Activated CD4-positive, alpha-beta T cell treated with anti-CD3 and anti-CD28 coated beads for 36 hours (primary cell): Measurements from ENCODE around the gene RSAD1. TPM values are rescaled to one million over a fixed set of nuclear protein-coding genes. Genes with fewer than 3 reads are reported as not detected.
A peak's percentile ranks its signal among the peaks of the same experiment; 100 is the strongest.
"Not testable (repeated sequence)": the region's sequence is repeated elsewhere in the genome, so short reads cannot be mapped to it uniquely, and the experiment has no call there.

Experiments
- ATAC-seq: fragments of 200-7000 bp; cut with Tn5 transposase; one replicate; pipeline ENCODE4 v1.10.0; 2021; ENCODE audit warnings: mild to moderate bottlenecking, moderate library complexity
- CTCF ChIA-PET: fragments of 350-600 bp; sonication (Branson Sonifier 250); formaldehyde crosslinking; loops from one replicate; lab custom pipeline; 2021; ENCODE audit warnings: antibody characterized with exemption; lab: Charles Lee
- POLR2A ChIA-PET: fragments of 350-600 bp; sonication (Branson Sonifier 250); formaldehyde crosslinking; loops from one replicate; lab custom pipeline; 2021; ENCODE audit warnings: antibody characterized with exemption, inconsistent platforms; lab: Charles Lee
- DNase-seq: peaks from one replicate; pipeline ENCODE4 v3.0.0-alpha.2; 2020
- H3K27ac Mint-ChIP-seq: one replicate; pipeline ENCODE4 v1.8.0; 2021; ENCODE audit warnings: mixed read lengths
- H3K27me3 Mint-ChIP-seq: one replicate; pipeline ENCODE4 v1.8.0; 2021; ENCODE audit warnings: mixed read lengths
- H3K36me3 Mint-ChIP-seq: one replicate; pipeline ENCODE4 v1.8.0; 2021; ENCODE audit warnings: low read depth, mixed read lengths
- H3K4me1 Mint-ChIP-seq: one replicate; pipeline ENCODE4 v1.8.0; 2021; ENCODE audit warnings: mixed read lengths
- H3K4me3 Mint-ChIP-seq: one replicate; pipeline ENCODE4 v1.8.0; 2021; ENCODE audit warnings: mild to moderate bottlenecking, moderate library complexity, mixed read lengths
- H3K9me3 Mint-ChIP-seq: one replicate; pipeline ENCODE4 v1.8.0; 2021; ENCODE audit warnings: low read depth, mixed read lengths
- intact Hi-C, 2 experiments: fragments of 100-400 bp; cut with DNase I in 1 of 2; cut with micrococcal nuclease in 1 of 2; formaldehyde crosslinking; loops; one replicate each; pipeline versions ENCODE4 v1.14.2 to v1.15.1; 2022 to 2024; cut with DNase I, micrococcal nuclease
- total RNA-seq, 2 experiments: library from RNA; stranded (reverse); gene quantifications; one replicate each; pipeline ENCODE4 v1.2.3, GENCODE V29; 2021

Gene RSAD1
- total RNA-seq, 2 experiments from 2014 or later = 21.5 to 29.0 TPM

DNA sequence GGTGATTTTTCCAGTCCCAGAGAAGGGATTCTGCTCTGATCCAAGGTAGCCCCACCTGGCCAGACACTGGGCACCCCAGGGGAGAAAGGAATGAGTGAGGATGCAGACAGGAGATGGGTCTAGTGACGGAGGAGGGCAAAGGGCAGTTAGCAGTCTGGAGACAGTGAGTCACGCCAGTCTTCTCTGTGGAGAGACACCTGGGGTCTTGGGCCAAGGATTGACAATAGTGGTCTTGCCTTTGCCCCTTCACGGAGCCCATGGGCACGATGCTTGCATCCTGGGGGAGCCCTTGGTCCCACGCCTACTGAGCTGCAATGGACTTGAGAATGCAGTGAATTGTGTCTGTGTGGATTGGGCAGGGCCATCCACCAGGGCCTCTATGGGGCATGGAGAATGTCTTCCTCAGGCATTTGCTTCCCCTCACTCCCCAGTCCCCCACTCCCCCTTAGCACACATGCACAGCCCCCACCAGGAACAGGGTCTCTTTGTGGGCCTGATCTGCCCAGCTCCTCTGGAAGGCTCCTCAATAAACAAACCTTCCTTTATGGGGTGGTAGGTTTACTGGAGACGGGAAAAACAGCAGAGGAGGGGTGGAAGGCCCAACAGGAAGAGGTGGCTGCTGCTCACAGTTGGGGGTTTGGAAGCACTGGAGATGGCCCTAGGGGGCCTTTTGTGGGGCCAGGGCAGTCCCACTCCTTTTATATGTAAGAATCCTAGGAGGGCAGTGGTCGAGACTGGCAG is 11.4 kb upstream of the RSAD1 start:
- no peaks in the 10 kb centered on the region for H3K36me3 Mint-ChIP-seq
- H3K9me3 Mint-ChIP-seq = no peaks in the 10 kb centered on the region
- POLR2A ChIA-PET = no interaction called here
- no peak for DNase-seq
- H3K4me3 Mint-ChIP-seq = no peak overlapping the region
- peaks cover 2% of the 10 kb centered on the region for H3K4me1 Mint-ChIP-seq
- H3K27me3 Mint-ChIP-seq = peaks cover 12% of the 10 kb centered on the region
- ATAC-seq = no peak
- no peak overlapping the region for H3K27ac Mint-ChIP-seq
- intact Hi-C loops = no loop called here
- CTCF ChIA-PET = interaction anchor here (0.7 to 1.0 kb wide), 4 partner anchors 12 to 237 kb away, joined by 3 to 6 read pairs (median 4); partner anchors contain the start of gene LRRC59

DNA sequence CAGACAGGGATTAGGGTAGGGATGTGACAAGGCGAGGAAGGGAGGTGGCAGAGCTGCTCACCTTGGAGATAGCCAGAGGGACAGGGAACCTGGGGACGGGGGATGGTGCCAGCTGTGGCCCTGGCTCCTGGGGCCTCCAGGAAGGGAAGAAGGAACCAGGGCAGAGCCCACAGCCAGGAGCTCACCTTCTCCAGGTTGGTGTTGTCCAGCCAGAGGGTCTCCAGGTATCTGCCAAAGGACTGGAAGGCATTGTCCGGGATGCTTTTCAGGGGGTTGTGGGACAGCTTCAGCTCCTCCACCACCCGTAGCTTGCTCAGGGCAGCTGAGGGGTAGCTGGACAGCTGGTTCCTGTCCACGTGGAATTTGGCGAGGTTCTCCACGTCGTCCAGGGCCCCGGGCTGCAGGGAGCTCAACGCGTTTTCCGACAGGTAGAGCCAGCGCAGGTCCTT is 10.8 kb upstream of the RSAD1 start:
- no peaks in the 10 kb centered on the region for H3K9me3 Mint-ChIP-seq
- CTCF ChIA-PET = interaction anchor here (0.7 to 1.0 kb wide), 4 partner anchors 11 to 236 kb away, joined by 3 to 6 read pairs (median 4); partner anchors contain the start of gene LRRC59
- ATAC-seq (no peak), DNase-seq (no peak)
- H3K36me3 Mint-ChIP-seq = no peaks in the 10 kb centered on the region
- peaks cover 12% of the 10 kb centered on the region for H3K27me3 Mint-ChIP-seq
- POLR2A ChIA-PET = no interaction called here
- H3K4me1 Mint-ChIP-seq = peaks cover 2% of the 10 kb centered on the region
- intact Hi-C loops = no loop called here
- H3K27ac Mint-ChIP-seq = no peak overlapping the region
- no peak overlapping the region for H3K4me3 Mint-ChIP-seq

DNA sequence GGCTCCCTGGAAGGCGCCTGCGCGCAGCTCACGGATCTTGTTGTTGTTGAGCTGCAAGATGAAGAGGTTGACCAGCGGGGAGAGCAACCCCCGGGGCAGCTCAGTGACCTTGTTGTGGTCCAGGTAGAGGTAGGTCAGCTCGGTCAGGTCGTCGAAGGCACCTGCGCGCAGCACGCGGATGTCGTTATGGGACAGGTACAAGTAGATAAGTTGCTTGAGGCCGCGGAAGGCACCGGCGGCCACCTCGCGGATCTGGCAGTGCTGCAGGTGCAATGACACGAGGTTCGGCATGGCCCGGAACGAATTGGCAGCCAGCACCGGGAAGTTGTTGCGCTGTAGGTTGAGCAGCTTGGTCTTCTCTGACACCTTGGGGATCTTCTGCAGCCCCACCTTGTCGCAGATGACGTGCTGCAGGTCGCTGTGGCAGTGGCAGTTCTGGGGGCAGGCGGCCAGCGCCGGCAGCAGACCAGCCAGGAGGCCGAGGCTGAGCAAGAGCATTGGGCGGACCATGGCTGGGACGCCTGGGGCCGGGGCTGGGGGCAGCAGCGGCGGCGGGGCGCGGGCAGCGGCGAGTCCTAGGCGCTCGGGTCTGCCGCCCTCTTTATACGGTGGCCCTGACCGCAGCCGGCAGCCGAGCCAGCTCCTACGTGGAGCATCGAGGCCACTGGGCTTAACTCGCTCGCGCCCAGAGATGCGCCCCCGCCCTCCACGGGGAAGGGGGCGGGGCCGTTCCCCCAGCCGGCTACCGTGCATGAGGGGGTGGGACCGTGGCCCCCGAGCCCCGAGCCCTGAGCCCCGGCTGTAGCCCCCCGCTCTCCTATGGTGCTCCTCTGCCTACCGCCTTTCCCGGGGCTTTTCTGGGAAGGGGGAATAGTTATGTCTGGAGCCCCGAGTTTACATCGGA is 10.1 kb upstream of the RSAD1 start, which contains the start of gene CHAD:
TSS of gene CHAD (minus strand) at position 577 of the 904 bp plus-strand sequence. CDS start at position 510, 67 bp downstream.
- H3K27ac Mint-ChIP-seq = no peak within 1 kb of the TSS
- intact Hi-C loops = no loop called here
- ChIA-PET POLR2A (no interaction called here), CTCF (interaction anchor here (0.6 to 1.0 kb wide), 4 partner anchors 11 to 235 kb away, joined by 3 to 6 read pairs (median 4); no protein-coding TSS in a partner anchor)
- H3K4me3 Mint-ChIP-seq = no peak within 1 kb of the TSS
- ATAC-seq (peak; percentile 49), DNase-seq (peak; percentile 30)
- no peaks in the 10 kb centered on the region for H3K36me3 Mint-ChIP-seq
- peaks cover 12% of the 10 kb centered on the region for H3K27me3 Mint-ChIP-seq
- H3K4me1 Mint-ChIP-seq = peaks cover 2% of the 10 kb centered on the region
- H3K9me3 Mint-ChIP-seq = no peaks in the 10 kb centered on the region

DNA sequence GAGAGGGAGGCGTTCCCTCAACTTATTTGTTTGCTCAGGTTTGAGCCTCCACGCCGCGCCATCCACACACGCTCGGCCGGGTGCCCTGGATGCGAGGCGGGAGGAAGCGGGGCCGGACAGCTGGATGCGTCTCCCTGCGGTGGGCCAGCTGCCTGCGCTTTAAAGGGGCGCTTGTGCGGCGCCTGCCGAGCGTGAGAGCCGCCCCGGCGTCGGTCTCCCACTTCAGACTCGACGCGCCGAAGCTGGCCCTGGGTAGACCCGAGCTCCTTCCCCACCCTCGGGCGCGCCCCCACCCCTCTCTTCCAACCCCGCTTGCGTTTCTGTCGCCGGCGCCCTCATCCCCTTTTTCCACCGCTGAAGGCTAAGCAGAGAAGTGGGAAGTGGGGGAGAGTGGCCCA is 9.5 kb upstream of the RSAD1 start:
- ATAC-seq = no peak
- CTCF ChIA-PET = no interaction called here

DNA sequence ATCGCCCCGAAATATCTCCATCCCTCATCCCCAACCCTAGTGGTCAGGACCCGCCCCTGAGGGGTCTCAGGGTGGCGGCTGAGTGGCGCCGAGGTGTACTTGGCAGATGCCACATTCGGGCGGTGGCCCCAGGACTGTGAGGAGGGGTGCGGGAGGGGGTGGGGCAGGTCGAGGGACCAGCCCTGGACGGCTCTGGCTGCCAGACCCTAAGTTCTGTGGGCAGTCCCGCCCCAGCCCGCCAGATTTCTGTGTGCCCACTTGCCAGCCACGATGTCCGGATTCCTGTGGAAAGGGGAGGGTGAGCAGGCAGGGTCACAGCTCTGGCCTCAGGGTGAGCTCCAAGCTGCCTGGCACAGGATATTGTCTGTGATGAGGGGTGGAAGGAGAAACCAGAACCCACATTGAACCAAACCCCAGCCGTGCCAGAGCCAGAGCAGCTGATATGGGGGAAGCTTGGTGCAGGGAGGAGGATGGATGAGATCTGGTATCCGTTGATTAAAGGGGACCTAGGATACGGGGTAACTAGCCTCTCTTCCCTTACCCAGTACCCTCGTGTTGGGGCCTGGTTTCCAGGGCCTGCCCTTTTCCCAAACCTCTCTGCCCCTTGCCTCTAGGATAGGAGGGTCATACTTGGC is 8.9 kb upstream of the RSAD1 start:
- Mint-ChIP-seq H3K27ac (no peak overlapping the region), H3K4me3 (no peak overlapping the region), H3K9me3 (no peaks in the 10 kb centered on the region), H3K27me3 (peaks cover 12% of the 10 kb centered on the region), H3K36me3 (no peaks in the 10 kb centered on the region), H3K4me1 (peaks cover 2% of the 10 kb centered on the region)
- ChIA-PET POLR2A (no interaction called here), CTCF (interaction anchor here (1.1 kb wide), 1 partner anchor 10 kb away, joined by 3 read pairs; no protein-coding TSS in a partner anchor)
- no peak for ATAC-seq
- intact Hi-C loops = no loop called here
- DNase-seq = no peak

More for the DNA sequence above, 9.5 kb upstream of the RSAD1 start:
- H3K27ac Mint-ChIP-seq = no peak overlapping the region
- H3K9me3 Mint-ChIP-seq = no peaks in the 10 kb centered on the region
- DNase-seq = no peak
- no peaks in the 10 kb centered on the region for H3K36me3 Mint-ChIP-seq
- peaks cover 2% of the 10 kb centered on the region for H3K4me1 Mint-ChIP-seq
- intact Hi-C loops = no loop called here
- POLR2A ChIA-PET = no interaction called here
- H3K4me3 Mint-ChIP-seq = no peak overlapping the region
- peaks cover 12% of the 10 kb centered on the region for H3K27me3 Mint-ChIP-seq

DNA sequence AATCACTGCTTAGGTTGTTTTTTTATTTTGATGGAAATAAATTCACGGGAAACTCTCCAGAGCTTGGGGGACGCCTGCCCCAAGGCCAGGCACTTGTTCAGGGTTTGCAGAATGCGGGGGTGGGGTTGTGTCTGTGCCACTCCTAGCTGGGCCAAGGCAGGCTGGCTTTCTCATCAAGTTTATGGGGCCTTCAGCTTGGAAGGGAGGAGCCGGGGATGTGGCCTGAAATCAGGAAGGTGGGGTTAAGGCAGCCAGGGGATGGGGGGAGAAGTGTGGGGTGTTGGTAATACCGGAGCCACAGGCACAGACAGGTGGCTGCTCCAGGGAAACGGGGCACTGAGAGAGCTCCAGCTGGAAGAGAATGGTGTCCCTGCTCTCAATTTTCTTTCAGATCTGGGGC is 8.2 kb upstream of the RSAD1 start:
- peaks cover 12% of the 10 kb centered on the region for H3K27me3 Mint-ChIP-seq
- H3K27ac Mint-ChIP-seq = no peak overlapping the region
- intact Hi-C loops = no loop called here
- H3K9me3 Mint-ChIP-seq = no peaks in the 10 kb centered on the region
- ATAC-seq = no peak
- peaks cover 2% of the 10 kb centered on the region for H3K4me1 Mint-ChIP-seq
- ChIA-PET POLR2A (no interaction called here), CTCF (interaction anchor here (1.1 kb wide), 1 partner anchor 9 kb away, joined by 3 read pairs; no protein-coding TSS in a partner anchor)
- H3K4me3 Mint-ChIP-seq = no peak overlapping the region
- H3K36me3 Mint-ChIP-seq = no peaks in the 10 kb centered on the region
- no peak for DNase-seq

DNA sequence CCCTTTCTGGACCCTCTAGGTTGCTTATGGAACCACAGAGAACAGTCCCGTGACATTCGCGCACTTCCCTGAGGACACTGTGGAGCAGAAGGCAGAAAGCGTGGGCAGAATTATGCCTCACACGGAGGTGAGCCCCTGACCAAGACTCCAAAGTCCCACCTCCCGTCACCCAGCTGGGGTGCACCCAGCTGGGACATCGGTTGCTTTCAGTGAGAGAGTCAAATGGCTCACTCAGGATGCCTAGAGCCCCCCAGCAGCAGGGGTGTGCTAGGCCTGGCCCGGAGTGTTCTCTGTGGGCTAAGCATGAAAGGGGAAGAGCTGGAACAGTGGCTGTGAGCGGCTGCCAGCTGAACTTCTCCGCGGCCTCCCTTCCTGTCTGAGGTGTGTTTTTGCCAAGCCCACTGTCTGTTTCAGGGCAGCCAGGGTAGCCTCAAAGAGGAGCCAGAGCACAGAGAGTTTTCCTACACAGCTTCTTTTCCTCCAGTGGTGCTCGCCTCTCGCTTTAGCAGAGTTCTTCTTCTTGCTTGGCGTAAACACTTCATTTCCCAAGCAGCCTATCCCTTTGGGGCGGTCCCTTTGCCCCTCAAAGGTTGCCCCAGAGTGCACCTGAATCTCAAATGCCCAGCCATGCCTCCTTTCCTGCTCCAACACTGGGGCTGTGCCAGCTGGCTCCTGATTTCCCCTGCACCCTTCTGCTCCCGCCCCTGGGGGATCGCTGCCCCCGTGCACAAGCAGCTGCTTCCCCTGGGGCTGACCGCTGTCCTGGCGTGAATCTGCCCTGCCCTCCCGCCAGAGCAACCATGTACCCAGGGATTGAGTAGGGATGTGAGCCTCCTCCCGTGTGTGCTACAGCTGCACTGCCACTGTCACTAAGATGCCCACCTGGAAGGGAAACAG is 7.4 kb upstream of the RSAD1 start:
- Mint-ChIP-seq H3K4me1 (peaks cover 2% of the 10 kb centered on the region), H3K4me3 (no peak overlapping the region), H3K27ac (no peak overlapping the region), H3K36me3 (no peaks in the 10 kb centered on the region), H3K9me3 (no peaks in the 10 kb centered on the region), H3K27me3 (peaks cover 12% of the 10 kb centered on the region)
- no peak for DNase-seq
- ATAC-seq = no peak
- ChIA-PET CTCF (interaction anchor here (0.6 to 1.8 kb wide), 6 partner anchors 8 to 198 kb away, joined by 3 to 5 read pairs (median 3); no protein-coding TSS in a partner anchor), POLR2A (no interaction called here)
- intact Hi-C loops = no loop called here

DNA sequence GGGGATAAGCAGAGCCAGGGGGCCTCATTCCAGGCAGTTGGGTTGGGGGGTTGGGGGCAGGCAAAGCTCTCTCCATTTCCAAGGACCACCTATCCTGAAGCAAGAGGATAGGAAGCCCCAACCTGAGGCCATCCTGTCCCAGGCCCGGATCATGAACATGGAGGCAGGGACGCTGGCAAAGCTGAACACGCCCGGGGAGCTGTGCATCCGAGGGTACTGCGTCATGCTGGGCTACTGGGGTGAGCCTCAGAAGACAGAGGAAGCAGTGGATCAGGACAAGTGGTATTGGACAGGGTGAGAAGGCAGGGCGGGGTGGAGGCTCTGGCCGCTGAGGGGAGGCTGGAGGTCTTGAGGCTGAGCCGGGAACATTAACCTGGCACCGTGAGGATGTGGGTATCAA is 6.4 kb upstream of the RSAD1 start:
- intact Hi-C loops = no loop called here
- no peak overlapping the region for H3K4me3 Mint-ChIP-seq
- DNase-seq (no peak), ATAC-seq (no peak)
- H3K36me3 Mint-ChIP-seq = no peaks in the 10 kb centered on the region
- ChIA-PET CTCF (interaction anchor here (0.5 to 1.8 kb wide), 5 partner anchors 10 to 199 kb away, joined by 3 to 5 read pairs (median 3); no protein-coding TSS in a partner anchor), POLR2A (no interaction called here)
- H3K4me1 Mint-ChIP-seq = peaks cover 2% of the 10 kb centered on the region
- H3K27ac Mint-ChIP-seq = no peak overlapping the region
- no peaks in the 10 kb centered on the region for H3K9me3 Mint-ChIP-seq
- H3K27me3 Mint-ChIP-seq = peaks cover 12% of the 10 kb centered on the region

DNA sequence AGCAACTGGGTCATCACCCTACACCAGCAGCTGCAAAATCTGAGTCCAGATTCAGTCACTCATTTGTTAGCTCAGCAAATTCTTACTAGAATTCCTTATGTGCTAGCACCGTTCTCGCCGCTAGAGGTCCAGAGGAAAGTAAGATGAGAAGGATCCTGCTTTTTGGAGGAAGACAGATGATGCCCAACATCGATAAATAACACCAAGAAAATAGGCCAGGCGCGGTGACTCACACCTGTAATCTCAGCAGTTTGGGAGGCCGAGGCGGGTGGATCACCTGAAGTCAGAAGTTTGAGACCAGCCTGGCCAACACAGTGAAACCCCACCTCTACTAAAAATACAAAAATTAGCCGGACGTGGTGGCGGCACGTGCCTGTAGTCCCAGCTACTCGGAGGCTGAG is 5.9 kb upstream of the RSAD1 start:
- ChIA-PET CTCF (interaction anchor here (0.7 to 1.8 kb wide), 4 partner anchors 10 to 173 kb away, joined by 3 to 5 read pairs (median 4); no protein-coding TSS in a partner anchor), POLR2A (interaction anchor here (0.7 kb wide), 1 partner anchor 10 kb away, joined by 3 read pairs; no protein-coding TSS in a partner anchor)
- H3K27me3 Mint-ChIP-seq, H3K4me3 Mint-ChIP-seq, H3K27ac Mint-ChIP-seq, DNase-seq, H3K4me1 Mint-ChIP-seq, H3K36me3 Mint-ChIP-seq, H3K9me3 Mint-ChIP-seq, intact Hi-C loops, ATAC-seq: not testable (repeated sequence)

DNA sequence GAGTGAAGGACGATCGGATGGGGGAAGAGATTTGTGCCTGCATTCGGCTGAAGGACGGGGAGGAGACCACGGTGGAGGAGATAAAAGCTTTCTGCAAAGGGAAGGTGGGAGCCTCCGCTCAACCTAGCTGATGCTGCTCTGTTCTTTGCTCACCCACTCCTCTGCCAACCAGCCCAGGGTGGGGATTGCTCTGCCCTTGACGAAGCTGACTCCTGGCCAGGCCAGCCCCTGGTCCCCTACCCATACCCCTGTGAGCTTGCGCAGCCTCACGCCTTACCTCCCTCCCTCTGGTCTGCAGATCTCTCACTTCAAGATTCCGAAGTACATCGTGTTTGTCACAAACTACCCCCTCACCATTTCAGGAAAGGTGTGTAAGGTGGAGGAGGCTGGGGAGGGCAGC is 4.8 kb upstream of the RSAD1 start:
- intact Hi-C loops = no loop called here
- H3K4me1 Mint-ChIP-seq = peaks cover 6% of the 10 kb centered on the region
- H3K27ac Mint-ChIP-seq = no peak overlapping the region
- no peaks in the 10 kb centered on the region for H3K36me3 Mint-ChIP-seq
- ChIA-PET CTCF (interaction anchor here (0.6 to 0.7 kb wide), 3 partner anchors 131 to 293 kb away, joined by 3 read pairs; partner anchors contain the start of gene ANKRD40CL), POLR2A (no interaction called here)
- peaks cover 2% of the 10 kb centered on the region for H3K27me3 Mint-ChIP-seq
- H3K9me3 Mint-ChIP-seq = no peaks in the 10 kb centered on the region
- DNase-seq (no peak), ATAC-seq (no peak)
- no peak overlapping the region for H3K4me3 Mint-ChIP-seq
